ENCODE measurements around the gene ATRN.

Gene ATRN

DNA sequence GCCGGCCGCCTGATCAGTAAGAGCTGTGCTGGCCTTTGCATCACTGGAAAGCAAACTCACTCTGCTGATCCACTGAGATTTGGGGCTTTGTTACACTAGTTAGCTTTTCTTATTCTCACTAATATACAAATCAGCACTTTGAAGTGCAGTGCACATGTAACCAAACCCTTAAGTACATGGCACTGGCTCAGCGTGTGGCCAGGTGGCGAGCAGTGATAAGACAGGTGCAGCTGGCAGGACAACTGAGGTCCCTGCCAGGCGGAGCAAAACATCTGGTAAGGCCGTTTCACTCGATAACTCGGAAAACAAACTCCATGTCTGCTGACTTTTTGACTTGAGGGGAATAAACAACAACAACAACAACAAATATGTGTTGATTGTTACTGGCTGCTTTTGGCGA is 181.4 kb downstream of the ATRN start:
- TF ChIP-seq, protein P1, sequence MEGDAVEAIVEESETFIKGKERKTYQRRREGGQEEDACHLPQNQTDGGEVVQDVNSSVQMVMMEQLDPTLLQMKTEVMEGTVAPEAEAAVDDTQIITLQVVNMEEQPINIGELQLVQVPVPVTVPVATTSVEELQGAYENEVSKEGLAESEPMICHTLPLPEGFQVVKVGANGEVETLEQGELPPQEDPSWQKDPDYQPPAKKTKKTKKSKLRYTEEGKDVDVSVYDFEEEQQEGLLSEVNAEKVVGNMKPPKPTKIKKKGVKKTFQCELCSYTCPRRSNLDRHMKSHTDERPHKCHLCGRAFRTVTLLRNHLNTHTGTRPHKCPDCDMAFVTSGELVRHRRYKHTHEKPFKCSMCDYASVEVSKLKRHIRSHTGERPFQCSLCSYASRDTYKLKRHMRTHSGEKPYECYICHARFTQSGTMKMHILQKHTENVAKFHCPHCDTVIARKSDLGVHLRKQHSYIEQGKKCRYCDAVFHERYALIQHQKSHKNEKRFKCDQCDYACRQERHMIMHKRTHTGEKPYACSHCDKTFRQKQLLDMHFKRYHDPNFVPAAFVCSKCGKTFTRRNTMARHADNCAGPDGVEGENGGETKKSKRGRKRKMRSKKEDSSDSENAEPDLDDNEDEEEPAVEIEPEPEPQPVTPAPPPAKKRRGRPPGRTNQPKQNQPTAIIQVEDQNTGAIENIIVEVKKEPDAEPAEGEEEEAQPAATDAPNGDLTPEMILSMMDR (IDR thresholded peaks at IDR 0.05; ENCODE audit: low read depth, low read length), result no peak
- no peak for DNase-seq (ENCODE audit: extremely low read depth, low read depth)

DNA sequence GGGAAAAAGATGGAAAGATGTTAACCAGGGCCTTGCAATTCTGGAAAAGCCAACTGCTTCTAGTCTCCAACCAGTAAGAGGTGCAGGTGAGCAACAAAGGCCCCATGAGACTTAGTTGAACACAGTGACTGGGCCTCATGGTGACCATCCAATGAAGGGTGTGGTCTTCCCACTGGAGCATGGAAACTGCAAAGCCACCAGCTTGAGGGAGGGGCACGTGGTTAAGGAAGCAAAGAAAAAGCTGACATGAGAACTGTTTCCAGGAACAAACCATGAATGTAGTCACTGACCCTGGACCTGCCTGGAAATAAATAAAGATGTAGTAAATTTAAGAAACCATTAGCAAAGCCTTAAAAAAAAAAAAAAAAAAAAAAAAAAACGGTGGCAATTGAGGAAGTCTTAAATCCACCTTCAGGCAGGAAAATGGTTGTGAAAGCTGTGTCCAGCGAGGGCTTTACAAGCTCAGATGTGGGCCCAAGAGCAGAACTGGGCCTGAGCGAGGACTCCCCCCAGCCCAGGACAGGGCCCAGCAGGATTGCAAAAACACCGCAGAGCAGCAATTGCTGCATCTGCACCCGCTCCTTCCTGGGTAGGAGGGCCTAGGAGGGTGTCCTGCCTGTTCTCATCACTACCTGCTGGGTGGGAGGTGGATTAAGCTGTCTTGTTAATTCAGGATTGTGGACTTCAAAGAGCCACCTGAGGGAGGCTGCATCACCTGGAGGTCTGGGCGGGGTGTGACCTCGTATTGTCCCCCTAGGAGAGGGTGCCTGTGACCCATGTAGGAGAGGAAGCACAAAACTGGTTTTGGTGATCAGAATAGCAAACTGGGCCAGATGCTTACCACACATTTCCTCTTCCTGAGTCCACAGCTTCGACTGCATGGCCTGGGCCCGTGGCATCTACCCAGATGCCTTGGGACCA is 182.1 kb downstream of the ATRN start:
- TF ChIP-seq, protein P1 (IDR thresholded peaks at IDR 0.05; ENCODE audit: low read depth, low read length), result no peak
- no peak for DNase-seq (ENCODE audit: extremely low read depth, low read depth)

GRCh38 chr20:3653921-3654320 is 183.1 kb downstream of the ATRN start:
- DNase-seq (ENCODE audit: extremely low read depth, low read depth), result no peak
- TF ChIP-seq, protein P1 (IDR thresholded peaks at IDR 0.05; ENCODE audit: low read depth, low read length), result no peak

- DNase-seq (ENCODE audit: extremely low read depth, low read depth), result no peak
- TF ChIP-seq, protein P1 (IDR thresholded peaks at IDR 0.05; ENCODE audit: low read depth, low read length), result no peak
These were observed 183.7 kb downstream of the ATRN start for GRCh38 chr20:3654326-3655130.

DNA sequence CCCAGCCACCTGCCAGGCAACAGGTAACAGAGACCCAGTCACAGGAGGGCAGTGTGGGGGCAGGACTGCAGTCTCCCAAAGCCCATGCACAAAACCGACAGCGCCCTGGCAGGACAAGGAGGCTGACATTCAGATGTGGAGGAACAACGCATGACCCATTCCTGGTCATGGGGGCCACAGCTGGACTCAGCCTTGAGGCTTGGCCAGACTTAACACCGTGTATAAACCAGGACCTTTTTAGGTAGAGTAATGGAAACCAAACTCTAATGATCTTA is 184.2 kb downstream of the ATRN start:
- TF ChIP-seq, protein P1 (IDR thresholded peaks at IDR 0.05; ENCODE audit: low read depth, low read length), result no peak
- DNase-seq (ENCODE audit: extremely low read depth, low read depth), result no peak

- no peak for DNase-seq (ENCODE audit: extremely low read depth, low read depth)
- TF ChIP-seq, protein P1 (IDR thresholded peaks at IDR 0.05; ENCODE audit: low read depth, low read length), result no peak
These were observed 187.3 kb downstream of the ATRN start for GRCh38 chr20:3658019-3658715.
